GM21528 (cell line): Measurements from ENCODE around the gene PPP1R36.
"Not testable (repeated sequence)": the region's sequence is repeated elsewhere in the genome, so short reads cannot be mapped to it uniquely, and the experiment has no call there.

Experiments
- ATAC-seq: cut with Tn5 transposase; IDR thresholded peaks from one replicate; pipeline ENCODE4 v1.9.1; 2021; ENCODE audit warnings: mild to moderate bottlenecking, moderate library complexity; ENCODE audit not compliant: unreplicated experiment, low FRiP score

PPP1R36 gene

GRCh38 chr14:64563696-64564095 lies 13.9 kb downstream of the PPP1R36 start:
- ATAC-seq = no peak

GRCh38 chr14:64566651-64567122 lies 16.9 kb downstream of the PPP1R36 start:
- no peak for ATAC-seq

- no peak for ATAC-seq
Observed at GRCh38 chr14:64569138-64569631, 19.4 kb downstream of the PPP1R36 start.

- ATAC-seq = not testable (repeated sequence)
Observed at GRCh38 chr14:64569646-64570045, 19.9 kb downstream of the PPP1R36 start.

GRCh38 chr14:64572386-64573104 lies 22.8 kb downstream of the PPP1R36 start:
- ATAC-seq = no peak

GRCh38 chr14:64573109-64573508 lies 23.3 kb downstream of the PPP1R36 start:
- no peak for ATAC-seq

GRCh38 chr14:64574371-64575107 lies 24.8 kb downstream of the PPP1R36 start:
- no peak for ATAC-seq

GRCh38 chr14:64577211-64577610 lies 27.4 kb downstream of the PPP1R36 start:
- ATAC-seq = no peak

- no peak for ATAC-seq
Observed at GRCh38 chr14:64580467-64580866, 30.7 kb downstream of the PPP1R36 start.

- ATAC-seq = no peak
Observed at GRCh38 chr14:64581363-64581762, 31.6 kb downstream of the PPP1R36 start.

GRCh38 chr14:64581817-64582216 lies 32.1 kb downstream of the PPP1R36 start:
- no peak for ATAC-seq

- ATAC-seq = no peak
Observed at GRCh38 chr14:64584190-64584589, 34.4 kb downstream of the PPP1R36 start.

GRCh38 chr14:64591809-64592208 lies 42.0 kb downstream of the PPP1R36 start:
- no peak for ATAC-seq

GRCh38 chr14:64594438-64594837 lies 44.7 kb downstream of the PPP1R36 start:
- ATAC-seq = no peak

- no peak for ATAC-seq
Observed at GRCh38 chr14:64598404-64598803, 48.6 kb downstream of the PPP1R36 start.

- no peak for ATAC-seq
Observed at GRCh38 chr14:64601571-64601970, 51.8 kb downstream of the PPP1R36 start.

GRCh38 chr14:64602826-64603225 lies 53.1 kb downstream of the PPP1R36 start:
- ATAC-seq = no peak

- ATAC-seq = no peak
Observed at GRCh38 chr14:64604001-64604400, 54.2 kb downstream of the PPP1R36 start.

GRCh38 chr14:64604881-64605280 lies 55.1 kb downstream of the PPP1R36 start:
- no peak for ATAC-seq

GRCh38 chr14:64605926-64606685 lies 56.3 kb downstream of the PPP1R36 start:
- ATAC-seq = no peak
